Muscle of leg (tissue), 11 donors: ENCODE measurements around the gene LTBR. TPM values are rescaled to one million over a fixed set of nuclear protein-coding genes. Genes with fewer than 3 reads are reported as not detected.

Experiments
- DNase-seq: peaks from one replicate; pipeline ENCODE4 v3.0.0; 2013
- H3K27ac ChIP-seq: one replicate; pipeline ENCODE4 v1.5.1; 2013; ENCODE audit warnings: mild to moderate bottlenecking, low read length, control low read depth
- H3K27me3 ChIP-seq: one replicate; pipeline ENCODE4 v1.6.1; 2013; ENCODE audit warnings: low read length; ENCODE audit not compliant: control insufficient read depth, insufficient read depth
- H3K36me3 ChIP-seq: one replicate; pipeline ENCODE4 v1.6.1; 2013; ENCODE audit warnings: low read length; ENCODE audit not compliant: control insufficient read depth, insufficient read depth
- H3K4me1 ChIP-seq: one replicate; pipeline ENCODE4 v1.6.1; 2013; ENCODE audit warnings: low read length; ENCODE audit not compliant: control insufficient read depth, insufficient read depth
- H3K4me3 ChIP-seq: one replicate; pipeline ENCODE4 v1.5.1; 2013; ENCODE audit warnings: low read length, control low read depth
- H3K9me3 ChIP-seq: replicated peaks from 2 replicates; pipeline ENCODE4 v1.6.1; 2013; ENCODE audit warnings: low read depth, low read length; ENCODE audit not compliant: control insufficient read depth
- WGBS: methylation state at CpG from one replicate; pipeline ENCODE4 v1.1.5; 2013; ENCODE audit warnings: missing lambda C conversion rate; ENCODE audit not compliant: insufficient coverage; 5-methylcytosine and 5-hydroxymethylcytosine counted together
- polyA plus RNA-seq, 8 donors: library from polyadenylated mRNA; unstranded; fragments of 120-200 nt; gene quantifications; one replicate each; pipeline versions ENCODE4 v1.2.1 to v1.2.3, GENCODE V29; 2013; ENCODE audit warnings: inconsistent platforms in 1 of 8, low replicate concordance in 1 of 8; ENCODE audit not compliant: insufficient read length in 8 of 8, insufficient read depth in 1 of 8
- total RNA-seq: library from RNA; stranded (reverse); fragments of 120-200 nt; gene quantifications from one replicate; pipeline ENCODE4 v1.2.4, GENCODE V29; 2013

LTBR gene
- total and polyA plus RNA-seq, 9 donors = 32.9 to 48.2 (median 39.0) TPM

- no peak for DNase-seq
These were observed 16.1 kb downstream of the LTBR start for GRCh38 chr12:6399884-6400644.

GRCh38 chr12:6404390-6404789 is 20.4 kb downstream of the LTBR start:
- Histone ChIP-seq H3K4me3 (no peak overlapping the region), H3K36me3 (no peaks in the 10 kb centered on the region), H3K27me3 (no peaks in the 10 kb centered on the region)

More at GRCh38 chr12:6399884-6400644, 16.1 kb downstream of the LTBR start:
- Histone ChIP-seq H3K36me3 (no peaks in the 10 kb centered on the region), H3K4me3 (no peak overlapping the region), H3K9me3 (no peaks in the 10 kb centered on the region), H3K4me1 (no peaks in the 10 kb centered on the region), H3K27me3 (no peaks in the 10 kb centered on the region), H3K27ac (no peak overlapping the region)
- no CpG with 5 or more reads among the region's 7 CpGs for WGBS

GRCh38 chr12:6405963-6406362 is 22.0 kb downstream of the LTBR start:
- no CpG with 5 or more reads among the region's 6 CpGs for WGBS
- no peak for DNase-seq
- H3K27ac ChIP-seq = no peak overlapping the region
- no peaks in the 10 kb centered on the region for H3K36me3 ChIP-seq
- no peaks in the 10 kb centered on the region for H3K4me1 ChIP-seq
- no peaks in the 10 kb centered on the region for H3K27me3 ChIP-seq
- no peak overlapping the region for H3K4me3 ChIP-seq
- H3K9me3 ChIP-seq = peaks cover 3% of the 10 kb centered on the region

More at GRCh38 chr12:6404390-6404789, 20.4 kb downstream of the LTBR start:
- no peak for DNase-seq
- 100% methylated on average over 2 of the region's 5 CpGs for WGBS
- Histone ChIP-seq H3K4me1 (no peaks in the 10 kb centered on the region), H3K9me3 (peaks cover 3% of the 10 kb centered on the region), H3K27ac (no peak overlapping the region)

- Histone ChIP-seq H3K9me3 (peaks cover 3% of the 10 kb centered on the region), H3K4me3 (no peak overlapping the region), H3K27ac (no peak overlapping the region), H3K36me3 (no peaks in the 10 kb centered on the region), H3K27me3 (no peaks in the 10 kb centered on the region), H3K4me1 (no peaks in the 10 kb centered on the region)
- WGBS = 97% methylated on average over 5 of the region's 10 CpGs
- no peak for DNase-seq
These were observed 23.4 kb downstream of the LTBR start for GRCh38 chr12:6407236-6407954.

GRCh38 chr12:6416596-6416995 is 32.6 kb downstream of the LTBR start:
- Histone ChIP-seq H3K27me3 (peaks cover 2% of the 10 kb centered on the region), H3K36me3 (peaks cover 2% of the 10 kb centered on the region), H3K9me3 (no peaks in the 10 kb centered on the region), H3K4me1 (no peaks in the 10 kb centered on the region), H3K4me3 (no peak overlapping the region), H3K27ac (no peak overlapping the region)
- WGBS = 77% methylated on average over 3 of the region's 3 CpGs
- peak; percentile 65 for DNase-seq

- DNase-seq = no peak
- 91% methylated on average over 6 of the region's 6 CpGs for WGBS
- Histone ChIP-seq H3K36me3 (peaks cover 2% of the 10 kb centered on the region), H3K4me3 (no peak overlapping the region), H3K9me3 (no peaks in the 10 kb centered on the region), H3K27me3 (peaks cover 2% of the 10 kb centered on the region), H3K27ac (no peak overlapping the region), H3K4me1 (peaks cover 3% of the 10 kb centered on the region)
These were observed 34.8 kb downstream of the LTBR start for GRCh38 chr12:6418796-6419195.

GRCh38 chr12:6420364-6420763 is 36.4 kb downstream of the LTBR start:
- Histone ChIP-seq H3K36me3 (peaks cover 2% of the 10 kb centered on the region), H3K4me1 (peaks cover 4% of the 10 kb centered on the region), H3K4me3 (no peak overlapping the region), H3K27ac (no peak overlapping the region), H3K27me3 (peaks cover 2% of the 10 kb centered on the region), H3K9me3 (no peaks in the 10 kb centered on the region)
- WGBS = no CpG with 5 or more reads among the region's 4 CpGs
- no peak for DNase-seq

GRCh38 chr12:6423267-6424007 is 39.5 kb downstream of the LTBR start:
- Histone ChIP-seq H3K27ac (no peak overlapping the region), H3K4me3 (no peak overlapping the region), H3K4me1 (peaks cover 4% of the 10 kb centered on the region), H3K36me3 (no peaks in the 10 kb centered on the region), H3K27me3 (peaks cover 2% of the 10 kb centered on the region), H3K9me3 (no peaks in the 10 kb centered on the region)
- DNase-seq = peak; percentile 94
- 3% methylated on average over 8 of the region's 9 CpGs for WGBS

- no peak overlapping the region for H3K27ac ChIP-seq
- H3K36me3 ChIP-seq = no peaks in the 10 kb centered on the region
- H3K27me3 ChIP-seq = peaks cover 2% of the 10 kb centered on the region
- 37% methylated on average over 5 of the region's 6 CpGs for WGBS
- DNase-seq = no peak
- H3K4me3 ChIP-seq = no peak overlapping the region
- H3K4me1 ChIP-seq = peaks cover 4% of the 10 kb centered on the region
- no peaks in the 10 kb centered on the region for H3K9me3 ChIP-seq
These were observed 40.0 kb downstream of the LTBR start for GRCh38 chr12:6424008-6424347.

GRCh38 chr12:6424866-6425265 is 40.9 kb downstream of the LTBR start:
- Histone ChIP-seq H3K27me3 (no peaks in the 10 kb centered on the region), H3K4me1 (peaks cover 4% of the 10 kb centered on the region), H3K9me3 (no peaks in the 10 kb centered on the region), H3K36me3 (no peaks in the 10 kb centered on the region), H3K27ac (no peak overlapping the region), H3K4me3 (no peak overlapping the region)
- 80% methylated on average over 7 of the region's 8 CpGs for WGBS
- no peak for DNase-seq
